ENCODE data around the gene KIAA1671. TPM values are rescaled to one million over a fixed set of nuclear protein-coding genes. Genes with fewer than 3 reads are reported as not detected.

KIAA1671 gene
- polyA plus RNA-seq, 1 of the 3 experiments (the other 2 are of a cell fraction) = 7.4 TPM

DNA sequence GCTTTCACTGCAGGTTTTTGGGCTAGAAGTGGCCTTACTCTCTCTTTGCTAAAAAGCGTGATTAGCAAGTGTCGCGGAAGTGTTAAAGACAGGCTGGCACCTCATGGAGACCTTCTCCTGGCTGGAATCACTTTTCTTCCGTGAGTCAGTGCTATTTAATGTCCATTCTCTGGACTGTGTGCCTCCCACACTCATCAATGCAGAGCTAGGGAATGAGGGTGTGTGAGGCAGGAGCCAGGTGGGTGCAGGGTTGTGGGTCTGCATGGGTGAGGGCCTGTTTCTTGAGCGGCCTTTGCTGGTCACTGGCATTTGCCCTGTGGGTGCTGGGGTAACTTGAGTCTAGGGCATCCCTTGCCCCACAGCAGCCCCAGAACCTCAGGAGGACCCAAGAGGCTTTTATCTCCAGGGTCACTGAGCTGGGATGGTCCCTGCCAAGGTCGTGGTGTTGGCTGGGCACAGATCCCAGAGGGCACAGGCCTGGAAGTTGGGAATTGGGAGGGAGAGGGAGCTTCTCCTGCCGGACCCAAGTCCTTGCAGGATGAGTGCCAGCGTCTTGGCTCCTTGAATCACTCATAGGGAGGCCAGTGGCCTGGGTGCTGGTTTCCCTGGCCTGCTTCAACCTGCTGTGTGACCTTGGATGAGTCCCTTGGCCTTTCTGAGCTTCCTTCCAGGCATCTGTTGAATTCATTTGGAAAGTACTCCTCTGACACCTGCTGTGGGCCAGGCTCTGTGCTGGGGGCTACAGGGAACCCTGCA is 30.0 kb downstream of the KIAA1671 start:
- Histone ChIP-seq H4K20me1 (ENCODE audit: insufficient read depth) (no peaks in the 10 kb centered on the region), H3K4me3 (ENCODE audit: low read depth in 2 of 2, low read length in 1 of 2) (no peak overlapping the region), H3K79me2 (ENCODE audit: insufficient read depth) (peaks cover 49% of the 10 kb centered on the region), H3K27me3 (ENCODE audit: insufficient read depth) (no peaks in the 10 kb centered on the region), H3K4me1 (ENCODE audit: control insufficient read depth in 1 of 2, insufficient read depth in 2 of 2, low read depth in 1 of 2, low read length in 1 of 2) (peaks cover 6 to 23% of the 10 kb centered on the region in 2 experiments; a peak in 3 of 4 replicates), H3K9me2 (no peaks in the 10 kb centered on the region), H3K9ac (no peak overlapping the region), H2AFZ (ENCODE audit: low read depth) (no peak overlapping the region), H3K4me2 (peak overlapping the region; percentile 53; the same call in 1 of the 2 replicates), H3K27ac (ENCODE audit: low read depth in 2 of 2, low read length in 1 of 2) (peak overlapping the region in 1 of 2 experiments; percentile 18; a peak in 1 of 4 replicates), H3K36me3 (replicated peaks in 1 of 2; ENCODE audit: control insufficient read depth in 1 of 2, insufficient read depth in 2 of 2, low read length in 1 of 2) (no peaks in the 10 kb centered on the region), H3K9me3 (no peaks in the 10 kb centered on the region), H3F3A (replicated peaks; ENCODE audit: insufficient read depth) (peaks cover 10% of the 10 kb centered on the region)
- TF ChIP-seq EZH2phosphoT487 (IDR thresholded peaks at IDR 0.05; ENCODE audit: borderline replicate concordance, low read depth) (no peak), NRF1 (IDR thresholded peaks at IDR 0.05; ENCODE audit: low read depth, low read length) (no peak), TEAD4 (IDR thresholded peaks at IDR 0.05; ENCODE audit: borderline replicate concordance, insufficient read depth) (no peak), NFIC (IDR thresholded peaks at IDR 0.05; ENCODE audit: borderline replicate concordance) (0 out of 2 replicates have a peak, but pooled peaks have one; percentile 5)
- no peak for DNase-seq
- ChIA-PET POLR2A (no interaction called here), CTCF (interaction anchor here (0.7 to 1.5 kb wide), 5 partner anchors 14 to 66 kb away, joined by 3 to 6 read pairs (median 4); no protein-coding TSS in a partner anchor)
- 73% methylated on average over 5 of the region's 8 CpGs for WGBS (ENCODE audit: low lambda C conversion rate)

DNA sequence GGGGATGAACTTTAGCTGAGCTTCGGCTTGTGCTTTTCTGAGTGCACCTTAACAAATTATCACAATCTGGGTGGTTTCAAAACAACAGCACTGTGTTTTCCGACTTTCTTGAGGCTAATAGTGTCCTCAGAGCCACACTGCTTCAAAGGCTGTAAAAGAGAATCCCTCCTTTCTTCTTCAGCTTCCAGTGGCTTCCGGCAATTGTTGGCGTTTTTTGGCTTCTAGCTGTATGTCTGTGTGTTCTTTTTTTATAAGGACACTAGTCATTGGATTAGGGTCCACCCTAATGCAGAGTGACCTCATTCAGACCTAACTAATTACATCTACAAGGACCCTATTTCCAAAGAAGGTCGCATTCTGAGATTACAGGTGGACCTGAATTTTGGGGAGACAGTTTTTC is 30.6 kb downstream of the KIAA1671 start:
- POLR2A ChIA-PET = no interaction called here
- H3K4me3 ChIP-seq (ENCODE audit: low read depth in 2 of 2, low read length in 1 of 2) = no peak overlapping the region
- no peaks in the 10 kb centered on the region for H3K9me2 ChIP-seq
- H3K36me3 ChIP-seq (replicated peaks in 1 of 2; ENCODE audit: control insufficient read depth in 1 of 2, insufficient read depth in 2 of 2, low read length in 1 of 2) = no peaks in the 10 kb centered on the region
- no peaks in the 10 kb centered on the region for H3K9me3 ChIP-seq
- CTCF ChIA-PET = interaction anchor here (0.9 to 1.3 kb wide), 3 partner anchors 42 to 66 kb away, joined by 3 to 6 read pairs (median 4); no protein-coding TSS in a partner anchor
- no peak for DNase-seq
- no peak overlapping the region for H3K27ac ChIP-seq (ENCODE audit: low read depth in 2 of 2, low read length in 1 of 2)
- H3K9ac ChIP-seq = no peak overlapping the region
- no peaks in the 10 kb centered on the region for H4K20me1 ChIP-seq (ENCODE audit: insufficient read depth)
- H3K4me1 ChIP-seq (ENCODE audit: control insufficient read depth in 1 of 2, insufficient read depth in 2 of 2, low read depth in 1 of 2, low read length in 1 of 2) = peaks cover 3 to 23% of the 10 kb centered on the region in 2 experiments; a peak in 3 of 4 replicates
- H3K79me2 ChIP-seq (ENCODE audit: insufficient read depth) = peaks cover 49% of the 10 kb centered on the region
- H2AFZ ChIP-seq (ENCODE audit: low read depth) = no peak overlapping the region
- WGBS (ENCODE audit: low lambda C conversion rate) = 92% methylated on average over 5 of the region's 5 CpGs
- TF ChIP-seq MXI1 (IDR thresholded peaks at IDR 0.05; ENCODE audit: low read depth, low read length) = no peak
- TF ChIP-seq, protein P1, sequence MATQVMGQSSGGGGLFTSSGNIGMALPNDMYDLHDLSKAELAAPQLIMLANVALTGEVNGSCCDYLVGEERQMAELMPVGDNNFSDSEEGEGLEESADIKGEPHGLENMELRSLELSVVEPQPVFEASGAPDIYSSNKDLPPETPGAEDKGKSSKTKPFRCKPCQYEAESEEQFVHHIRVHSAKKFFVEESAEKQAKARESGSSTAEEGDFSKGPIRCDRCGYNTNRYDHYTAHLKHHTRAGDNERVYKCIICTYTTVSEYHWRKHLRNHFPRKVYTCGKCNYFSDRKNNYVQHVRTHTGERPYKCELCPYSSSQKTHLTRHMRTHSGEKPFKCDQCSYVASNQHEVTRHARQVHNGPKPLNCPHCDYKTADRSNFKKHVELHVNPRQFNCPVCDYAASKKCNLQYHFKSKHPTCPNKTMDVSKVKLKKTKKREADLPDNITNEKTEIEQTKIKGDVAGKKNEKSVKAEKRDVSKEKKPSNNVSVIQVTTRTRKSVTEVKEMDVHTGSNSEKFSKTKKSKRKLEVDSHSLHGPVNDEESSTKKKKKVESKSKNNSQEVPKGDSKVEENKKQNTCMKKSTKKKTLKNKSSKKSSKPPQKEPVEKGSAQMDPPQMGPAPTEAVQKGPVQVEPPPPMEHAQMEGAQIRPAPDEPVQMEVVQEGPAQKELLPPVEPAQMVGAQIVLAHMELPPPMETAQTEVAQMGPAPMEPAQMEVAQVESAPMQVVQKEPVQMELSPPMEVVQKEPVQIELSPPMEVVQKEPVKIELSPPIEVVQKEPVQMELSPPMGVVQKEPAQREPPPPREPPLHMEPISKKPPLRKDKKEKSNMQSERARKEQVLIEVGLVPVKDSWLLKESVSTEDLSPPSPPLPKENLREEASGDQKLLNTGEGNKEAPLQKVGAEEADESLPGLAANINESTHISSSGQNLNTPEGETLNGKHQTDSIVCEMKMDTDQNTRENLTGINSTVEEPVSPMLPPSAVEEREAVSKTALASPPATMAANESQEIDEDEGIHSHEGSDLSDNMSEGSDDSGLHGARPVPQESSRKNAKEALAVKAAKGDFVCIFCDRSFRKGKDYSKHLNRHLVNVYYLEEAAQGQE (IDR thresholded peaks at IDR 0.05; ENCODE audit: low read depth, low read length) = no peak
- TF ChIP-seq FOXJ3 (CRISPR knock-in tag; IDR thresholded peaks at IDR 0.05) = no peak
- TF ChIP-seq MEF2A (IDR thresholded peaks at IDR 0.05; ENCODE audit: borderline replicate concordance, low read depth) = no peak
- TF ChIP-seq, protein P2, sequence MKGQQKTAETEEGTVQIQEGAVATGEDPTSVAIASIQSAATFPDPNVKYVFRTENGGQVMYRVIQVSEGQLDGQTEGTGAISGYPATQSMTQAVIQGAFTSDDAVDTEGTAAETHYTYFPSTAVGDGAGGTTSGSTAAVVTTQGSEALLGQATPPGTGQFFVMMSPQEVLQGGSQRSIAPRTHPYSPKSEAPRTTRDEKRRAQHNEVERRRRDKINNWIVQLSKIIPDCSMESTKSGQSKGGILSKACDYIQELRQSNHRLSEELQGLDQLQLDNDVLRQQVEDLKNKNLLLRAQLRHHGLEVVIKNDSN (IDR thresholded peaks at IDR 0.05; ENCODE audit: borderline replicate concordance, low read depth) = no peak
- no peak for TF ChIP-seq RFX5 (IDR thresholded peaks at IDR 0.05; ENCODE audit: low read length)
- no peak for TF ChIP-seq RAD21 (IDR thresholded peaks at IDR 0.05; ENCODE audit: low read length)
- TF ChIP-seq NFIC (IDR thresholded peaks at IDR 0.05; ENCODE audit: borderline replicate concordance) = no peak
- TF ChIP-seq GATA2 (CRISPR knock-in tag; IDR thresholded peaks at IDR 0.05) = no peak
- no peak for TF ChIP-seq SIN3A (IDR thresholded peaks at IDR 0.05; ENCODE audit: borderline replicate concordance, low read depth, low read length)
- TF ChIP-seq RCOR1 (IDR thresholded peaks at IDR 0.05; ENCODE audit: low read length) = no peak
- no peak for TF ChIP-seq CTCF (IDR thresholded peaks at IDR 0.05)
- no peak for TF ChIP-seq TAF1 (IDR thresholded peaks at IDR 0.05; ENCODE audit: borderline replicate concordance, low read depth, low read length)
- TF ChIP-seq TCF12 (IDR thresholded peaks at IDR 0.05) = no peak
- no peak for TF ChIP-seq TEAD4 (IDR thresholded peaks at IDR 0.05; ENCODE audit: borderline replicate concordance, insufficient read depth)
- TF ChIP-seq YY1 (IDR thresholded peaks at IDR 0.05; ENCODE audit: low read depth) = no peak
- TF ChIP-seq NRF1 (IDR thresholded peaks at IDR 0.05; ENCODE audit: low read depth, low read length) = no peak
- TF ChIP-seq GABPA (IDR thresholded peaks at IDR 0.05; ENCODE audit: low read depth) = no peak
- TF ChIP-seq FOSL2 (IDR thresholded peaks at IDR 0.05; ENCODE audit: borderline replicate concordance, low read depth) = no peak
- no peaks in the 10 kb centered on the region for H3K27me3 ChIP-seq (ENCODE audit: insufficient read depth)
- peaks cover 10% of the 10 kb centered on the region for H3F3A ChIP-seq (replicated peaks; ENCODE audit: insufficient read depth)
- H3K4me2 ChIP-seq = no peak overlapping the region
